RWPE1 (cell line): ENCODE measurements around the gene GCSAM.

Experiments
- CTCF ChIA-PET: fragments of 350-600 bp; sonication (Branson Sonifier 250); formaldehyde crosslinking; extraction: SDS; loops from one replicate; lab custom pipeline; 2021; lab: Yijun Ruan, JAX
- POLR2A ChIA-PET: fragments of 400-600 bp; formaldehyde crosslinking; extraction: SDS; loops from one replicate; lab custom pipeline; 2020; ENCODE audit warnings: antibody characterized with exemption; ENCODE audit not compliant: low non-redundant PET; lab: Yijun Ruan, JAX
- DNase-seq: peaks from one replicate; pipeline ENCODE4 v3.0.0; 2012; ENCODE audit warnings: low spot score
- H3K27ac ChIP-seq: fragments of 450-650 bp; 2 replicates; pipeline ENCODE4 v1.5.1; 2017
- TF ChIP-seq, protein P1 (sequence below): fragments of 450-650 bp; conservative IDR thresholded peaks from 2 replicates; pipeline ENCODE4 v1.5.1; 2017; ENCODE audit warnings: low read depth, mild to moderate bottlenecking

GCSAM gene

DNA sequence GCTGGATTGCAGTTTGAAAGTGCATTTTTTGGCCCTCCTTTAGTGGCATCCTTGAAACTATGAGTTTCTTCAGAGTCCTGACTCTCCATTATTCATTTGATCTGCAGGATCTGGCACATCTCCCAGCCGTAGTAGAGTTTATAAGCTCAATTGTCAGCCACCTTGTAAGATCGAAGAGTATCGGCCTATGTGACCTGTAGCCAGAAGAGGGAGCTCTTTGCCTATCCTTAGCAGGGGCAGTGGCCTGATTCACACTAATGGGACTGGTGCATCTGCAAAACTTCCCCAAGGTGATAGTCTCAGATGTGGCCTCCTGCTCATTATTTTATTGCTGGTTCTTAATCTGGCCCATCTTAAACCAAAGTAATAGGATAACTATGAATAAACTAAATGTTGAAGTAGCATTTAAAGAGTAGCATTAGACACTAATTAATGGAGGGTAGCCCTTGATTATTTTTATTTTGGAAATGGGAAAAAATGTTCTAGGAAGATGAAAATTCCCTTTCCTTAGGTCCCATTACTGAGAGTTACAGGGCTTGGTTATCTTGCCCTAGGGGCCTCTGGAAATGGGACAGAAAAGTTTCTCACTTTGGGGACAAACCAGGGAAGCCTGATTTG is 21.2 kb downstream of the GCSAM start:
- peak; percentile 68 for DNase-seq
- TF ChIP-seq, protein P1, sequence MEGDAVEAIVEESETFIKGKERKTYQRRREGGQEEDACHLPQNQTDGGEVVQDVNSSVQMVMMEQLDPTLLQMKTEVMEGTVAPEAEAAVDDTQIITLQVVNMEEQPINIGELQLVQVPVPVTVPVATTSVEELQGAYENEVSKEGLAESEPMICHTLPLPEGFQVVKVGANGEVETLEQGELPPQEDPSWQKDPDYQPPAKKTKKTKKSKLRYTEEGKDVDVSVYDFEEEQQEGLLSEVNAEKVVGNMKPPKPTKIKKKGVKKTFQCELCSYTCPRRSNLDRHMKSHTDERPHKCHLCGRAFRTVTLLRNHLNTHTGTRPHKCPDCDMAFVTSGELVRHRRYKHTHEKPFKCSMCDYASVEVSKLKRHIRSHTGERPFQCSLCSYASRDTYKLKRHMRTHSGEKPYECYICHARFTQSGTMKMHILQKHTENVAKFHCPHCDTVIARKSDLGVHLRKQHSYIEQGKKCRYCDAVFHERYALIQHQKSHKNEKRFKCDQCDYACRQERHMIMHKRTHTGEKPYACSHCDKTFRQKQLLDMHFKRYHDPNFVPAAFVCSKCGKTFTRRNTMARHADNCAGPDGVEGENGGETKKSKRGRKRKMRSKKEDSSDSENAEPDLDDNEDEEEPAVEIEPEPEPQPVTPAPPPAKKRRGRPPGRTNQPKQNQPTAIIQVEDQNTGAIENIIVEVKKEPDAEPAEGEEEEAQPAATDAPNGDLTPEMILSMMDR: peak; percentile 64
- ChIA-PET CTCF (interaction anchor here (0.6 to 1.1 kb wide), 9 partner anchors 11 to 419 kb away, joined by 3 to 7 read pairs (median 3); partner anchors contain the start of gene SLC9C1), POLR2A (interaction anchor here (0.6 kb wide), 1 partner anchor 17 kb away, joined by 4 read pairs; no protein-coding TSS in a partner anchor)
- H3K27ac ChIP-seq: no peak overlapping the region

DNA sequence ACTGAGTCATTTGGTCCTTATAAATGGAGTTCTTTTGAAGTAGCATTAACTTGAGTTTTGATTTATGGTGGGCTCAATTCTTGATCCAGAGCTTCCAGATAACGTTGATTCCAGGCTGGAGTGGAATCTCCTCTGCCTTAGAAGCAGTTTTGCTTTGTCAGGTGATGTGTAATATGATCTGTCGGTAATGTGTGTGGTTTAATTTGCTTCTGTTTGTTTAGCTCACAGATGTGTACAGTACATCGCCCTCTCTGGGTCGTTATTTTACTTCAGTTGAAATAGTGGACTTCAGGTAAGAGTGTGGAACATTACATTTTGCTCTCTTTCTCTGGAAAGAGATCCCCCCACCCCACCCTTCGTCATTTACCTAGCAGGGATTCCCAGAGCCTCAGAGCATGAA is 23.7 kb downstream of the GCSAM start:
- no peak for DNase-seq
- TF ChIP-seq, protein P1: no peak
- CTCF ChIA-PET: interaction anchor here (0.6 kb wide), 1 partner anchor 274 kb away, joined by 3 read pairs; no protein-coding TSS in a partner anchor
- POLR2A ChIA-PET: no interaction called here
- no peak overlapping the region for H3K27ac ChIP-seq

DNA sequence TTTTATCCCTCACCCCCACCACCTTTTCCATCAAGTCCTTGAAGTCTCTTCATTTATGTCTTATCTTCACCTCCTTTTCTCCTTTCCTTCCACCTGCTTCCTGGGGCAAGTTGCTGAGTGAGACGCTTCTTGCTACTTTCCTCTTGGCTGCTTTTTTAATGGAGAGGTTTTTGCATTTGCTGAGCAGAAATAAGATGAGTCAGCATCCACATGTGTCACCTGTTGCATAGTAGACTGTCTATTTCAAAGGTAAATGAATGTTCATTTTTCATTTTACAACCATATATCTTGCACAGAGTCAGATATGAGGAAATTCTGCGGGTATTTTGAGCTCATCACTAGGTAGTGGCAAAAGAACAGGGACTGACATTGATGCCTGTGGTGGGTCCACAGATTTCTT is 28.3 kb downstream of the GCSAM start:
- ChIA-PET POLR2A (no interaction called here), CTCF (no interaction called here)
- no peak overlapping the region for H3K27ac ChIP-seq
- TF ChIP-seq, protein P1: no peak
- no peak for DNase-seq

DNA sequence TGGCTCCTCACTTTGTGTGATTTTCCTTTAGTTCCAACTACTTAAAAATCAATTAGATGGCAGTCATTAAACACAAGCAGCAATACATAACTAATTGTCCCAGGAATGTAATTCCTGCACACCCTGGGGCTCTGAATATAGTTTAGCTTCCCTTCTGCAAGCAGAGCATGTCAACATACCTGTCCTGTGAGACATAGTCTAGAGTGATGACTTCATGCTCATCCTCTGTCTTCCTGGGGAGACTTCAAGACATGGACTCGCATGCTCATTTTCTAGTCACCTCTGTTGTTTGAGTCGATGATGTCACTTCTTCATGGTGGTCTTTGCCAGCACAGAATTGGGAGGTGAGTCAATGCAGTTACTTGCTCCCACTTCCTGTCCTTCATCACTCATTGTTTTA is 31.1 kb downstream of the GCSAM start:
- TF ChIP-seq, protein P1: no peak
- DNase-seq: peak; percentile 83
- ChIA-PET CTCF (no interaction called here), POLR2A (no interaction called here)
- H3K27ac ChIP-seq: peak overlapping the region; percentile 49; the same call in 1 of the 2 replicates

DNA sequence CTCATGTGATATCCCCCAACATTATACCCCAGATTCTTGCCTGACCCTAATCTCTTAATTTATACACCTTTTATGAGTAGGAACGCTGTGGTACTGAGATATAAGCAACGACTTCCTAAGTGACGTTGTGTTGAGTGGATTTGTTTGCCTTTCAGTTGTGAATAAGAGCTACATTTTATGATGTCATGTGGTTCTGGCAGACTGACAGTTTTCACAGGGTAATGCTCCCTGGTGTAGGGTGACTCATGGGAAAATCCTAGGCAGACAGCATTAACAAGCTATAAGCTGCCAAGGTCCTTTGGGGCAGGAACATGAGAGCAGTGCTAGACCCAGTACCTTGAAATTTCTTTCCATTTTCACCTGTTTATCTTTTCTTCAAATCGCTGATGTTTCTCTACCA is 35.7 kb downstream of the GCSAM start:
- TF ChIP-seq, protein P1: no peak
- no peak overlapping the region for H3K27ac ChIP-seq
- peak; percentile 91 for DNase-seq
- ChIA-PET POLR2A (no interaction called here), CTCF (interaction anchor here (0.6 to 0.9 kb wide), 2 partner anchors 12 to 26 kb away, joined by 3 to 4 read pairs; no protein-coding TSS in a partner anchor)

DNA sequence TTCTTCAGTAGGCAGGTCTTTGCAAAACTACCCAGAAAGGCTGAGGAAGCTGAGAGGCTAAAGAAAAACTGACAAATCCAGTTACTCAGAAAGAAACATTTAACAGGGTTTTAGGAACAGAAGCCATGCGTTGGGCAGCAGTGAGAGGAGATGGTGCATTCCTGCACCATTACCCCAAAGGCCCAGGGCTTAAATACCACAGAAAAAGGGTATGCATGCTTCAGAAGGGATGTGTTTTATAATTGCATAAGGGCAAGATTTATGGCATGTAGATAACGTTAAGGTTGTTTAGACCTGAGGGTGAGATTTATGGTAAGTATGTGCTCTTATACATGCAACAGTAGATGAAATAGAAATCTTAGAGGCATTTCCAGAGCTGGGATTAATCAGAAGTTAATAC is 36.9 kb downstream of the GCSAM start:
- TF ChIP-seq, protein P1: no peak
- ChIA-PET POLR2A (no interaction called here), CTCF (interaction anchor here (0.7 kb wide), 1 partner anchor 397 kb away, joined by 3 read pairs; no protein-coding TSS in a partner anchor)
- no peak overlapping the region for H3K27ac ChIP-seq
- DNase-seq: no peak
